HepG2 (cell line): Measurements from ENCODE around the gene LARP1. TPM values are rescaled to one million over a fixed set of nuclear protein-coding genes. Genes with fewer than 3 reads are reported as not detected.

Experiments
- ASH2L ChIP-seq: fragments of 300-600, 200-600 bp; sonication (generic); IDR thresholded peaks from 2 replicates; pipeline ENCODE4 v1.7.0; 2017; ENCODE audit warnings: low read depth, mild to moderate bottlenecking, moderate library complexity, mixed read lengths, low read length; ENCODE audit not compliant: insufficient read length
- CEBPB ChIP-seq: IDR thresholded peaks from 2 replicates; pipeline ENCODE4 v1.6.1; 2011; ENCODE audit warnings: low read depth, low read length, improper control_type of control experiment, borderline replicate concordance
- CHD4 ChIP-seq: fragments of 200-600 bp; sonication (generic); IDR thresholded peaks from 2 replicates; pipeline ENCODE4 v1.7.0; 2017; ENCODE audit warnings: mild to moderate bottlenecking, low read length, borderline replicate concordance
- DPF2 ChIP-seq: sonication (generic); formaldehyde crosslinking; IDR thresholded peaks from 2 replicates; pipeline ENCODE4 v1.4.0; 2020; ENCODE audit warnings: mild to moderate bottlenecking, low read depth, missing genetic modification reagents, borderline replicate concordance
- GZF1 ChIP-seq: sonication (generic); formaldehyde crosslinking; IDR thresholded peaks from 2 replicates; pipeline ENCODE4 v1.5.1; 2020; ENCODE audit warnings: mild to moderate bottlenecking, missing genetic modification reagents
- HOXA7 ChIP-seq: sonication (generic); formaldehyde crosslinking; IDR thresholded peaks from 2 replicates; pipeline ENCODE4 v1.8.1; 2022; ENCODE audit warnings: mild to moderate bottlenecking, missing genetic modification reagents, moderate library complexity
- MIER3 ChIP-seq: IDR thresholded peaks from 2 replicates; pipeline ENCODE4 v1.6.1; 2016; ENCODE audit warnings: missing compliant biosample characterization, borderline replicate concordance
- SRF ChIP-seq: IDR thresholded peaks from 2 replicates; pipeline ENCODE4 v1.6.1; 2011; ENCODE audit warnings: mild to moderate bottlenecking, low read depth, low read length, moderate library complexity
- ZIK1 ChIP-seq: sonication (generic); formaldehyde crosslinking; IDR thresholded peaks from 2 replicates; pipeline ENCODE4 v1.5.0; 2020; ENCODE audit warnings: mild to moderate bottlenecking, low read depth, missing genetic modification reagents, borderline replicate concordance
- ZNF121 ChIP-seq: sonication (generic); formaldehyde crosslinking; IDR thresholded peaks from 2 replicates; pipeline ENCODE4 v1.5.0; 2020; ENCODE audit warnings: mild to moderate bottlenecking, missing genetic modification reagents
- ZNF225 ChIP-seq: sonication (generic); formaldehyde crosslinking; IDR thresholded peaks from 2 replicates; pipeline ENCODE4 v1.4.0; 2020; ENCODE audit warnings: mild to moderate bottlenecking, missing genetic modification reagents
- ZNF230 ChIP-seq: sonication (generic); formaldehyde crosslinking; IDR thresholded peaks from 2 replicates; pipeline ENCODE4 v1.4.0; 2020; ENCODE audit warnings: mild to moderate bottlenecking, missing genetic modification reagents
- ZNF446 ChIP-seq: sonication (generic); formaldehyde crosslinking; IDR thresholded peaks from 2 replicates; pipeline ENCODE4 v1.5.0; 2020; ENCODE audit warnings: mild to moderate bottlenecking, missing genetic modification reagents
- ZNF546 ChIP-seq: sonication (generic); formaldehyde crosslinking; conservative IDR thresholded peaks from 2 replicates; pipeline ENCODE4 v1.8.1; 2023; ENCODE audit warnings: mild to moderate bottlenecking, missing genetic modification reagents
- ZNF652 ChIP-seq: IDR thresholded peaks from 2 replicates; pipeline ENCODE4 v1.6.1; 2016; ENCODE audit warnings: low read depth, borderline replicate concordance
- ZNF674 ChIP-seq: sonication (generic); formaldehyde crosslinking; IDR thresholded peaks from 2 replicates; pipeline ENCODE4 v1.5.0; 2020; ENCODE audit warnings: low read depth, mild to moderate bottlenecking, missing genetic modification reagents
- ZNF780A ChIP-seq: sonication (generic); formaldehyde crosslinking; IDR thresholded peaks from 2 replicates; pipeline ENCODE4 v1.8.0; 2022; ENCODE audit warnings: mild to moderate bottlenecking, missing genetic modification reagents, moderate library complexity
- ZSCAN29 ChIP-seq: sonication (generic); formaldehyde crosslinking; conservative IDR thresholded peaks from 2 replicates; pipeline ENCODE4 v1.4.0; 2020; ENCODE audit warnings: mild to moderate bottlenecking, missing genetic modification reagents
- polyA plus RNA-seq, 8 experiments: library from polyadenylated mRNA; depleted of rRNA in 3 of 8; stranded (reverse) in 7 of 8; unstranded in 1 of 8; fragments of >200 nt; fragmentation: Illumina TruSeq in 4 of 8; extraction: Trizol in 4 of 8; gene quantifications; 2 replicates each; pipeline versions ENCODE4 v1.2.1 to v1.2.3, GENCODE V29; 2011 to 2016; ENCODE audit warnings: low read depth in 4 of 8, missing spikeins in 1 of 8, mixed read lengths in 1 of 8; ENCODE audit not compliant: insufficient read depth in 1 of 8
- total RNA-seq, 5 experiments: library from RNA; depleted of rRNA; stranded (reverse); fragments of >200 nt; fragmentation: Illumina TruSeq; extraction: Trizol; gene quantifications; 2 replicates each; pipeline ENCODE4 v1.2.3, GENCODE V29; 2016; ENCODE audit warnings: low read depth in 1 of 5
- TF ChIP-seq, protein P1 (sequence below): sonication (generic); formaldehyde crosslinking; IDR thresholded peaks from 2 replicates; pipeline ENCODE4 v1.4.0; 2020; ENCODE audit warnings: mild to moderate bottlenecking, missing genetic modification reagents
- TF ChIP-seq, protein P2 (sequence below): sonication (generic); formaldehyde crosslinking; IDR thresholded peaks from 2 replicates; pipeline ENCODE4 v1.5.0; 2020; ENCODE audit warnings: mild to moderate bottlenecking, missing genetic modification reagents

Gene LARP1
- total and polyA plus RNA-seq, 2 of the 13 experiments (the other 11 are each of a cell fraction or from before 2014, with no cell fraction given) = 45.2 to 61.4 TPM

DNA sequence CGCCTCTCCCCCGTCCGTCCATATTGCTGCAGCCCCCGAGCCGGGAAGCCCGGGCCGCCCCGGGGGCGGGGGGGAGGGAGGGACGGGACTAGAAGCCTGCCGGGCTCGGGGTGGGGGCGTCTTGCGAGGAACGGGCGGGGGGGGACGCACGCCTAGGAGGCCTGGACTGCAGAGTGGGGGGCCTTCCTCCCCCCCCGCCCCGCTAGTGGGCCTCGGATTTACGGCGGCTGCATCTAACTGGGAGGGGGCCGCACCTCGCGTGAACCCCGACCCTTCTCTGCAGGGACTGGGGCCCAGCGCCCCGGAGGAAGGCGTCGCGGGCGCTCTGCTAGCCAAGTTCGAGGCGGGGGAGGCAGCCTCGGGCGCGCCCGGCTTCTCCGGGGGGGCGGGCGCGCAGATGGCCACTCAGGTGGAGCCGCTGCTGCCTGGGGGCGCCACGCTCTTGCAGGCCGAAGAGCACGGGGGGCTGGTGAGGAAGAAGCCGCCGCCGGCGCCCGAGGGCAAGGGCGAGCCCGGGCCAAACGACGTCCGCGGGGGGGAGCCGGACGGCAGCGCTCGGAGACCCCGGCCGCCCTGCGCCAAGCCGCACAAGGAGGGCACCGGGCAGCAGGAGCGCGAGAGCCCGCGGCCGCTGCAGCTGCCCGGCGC lies at the start of gene LARP1 (continued):
- TF ChIP-seq, protein P1, sequence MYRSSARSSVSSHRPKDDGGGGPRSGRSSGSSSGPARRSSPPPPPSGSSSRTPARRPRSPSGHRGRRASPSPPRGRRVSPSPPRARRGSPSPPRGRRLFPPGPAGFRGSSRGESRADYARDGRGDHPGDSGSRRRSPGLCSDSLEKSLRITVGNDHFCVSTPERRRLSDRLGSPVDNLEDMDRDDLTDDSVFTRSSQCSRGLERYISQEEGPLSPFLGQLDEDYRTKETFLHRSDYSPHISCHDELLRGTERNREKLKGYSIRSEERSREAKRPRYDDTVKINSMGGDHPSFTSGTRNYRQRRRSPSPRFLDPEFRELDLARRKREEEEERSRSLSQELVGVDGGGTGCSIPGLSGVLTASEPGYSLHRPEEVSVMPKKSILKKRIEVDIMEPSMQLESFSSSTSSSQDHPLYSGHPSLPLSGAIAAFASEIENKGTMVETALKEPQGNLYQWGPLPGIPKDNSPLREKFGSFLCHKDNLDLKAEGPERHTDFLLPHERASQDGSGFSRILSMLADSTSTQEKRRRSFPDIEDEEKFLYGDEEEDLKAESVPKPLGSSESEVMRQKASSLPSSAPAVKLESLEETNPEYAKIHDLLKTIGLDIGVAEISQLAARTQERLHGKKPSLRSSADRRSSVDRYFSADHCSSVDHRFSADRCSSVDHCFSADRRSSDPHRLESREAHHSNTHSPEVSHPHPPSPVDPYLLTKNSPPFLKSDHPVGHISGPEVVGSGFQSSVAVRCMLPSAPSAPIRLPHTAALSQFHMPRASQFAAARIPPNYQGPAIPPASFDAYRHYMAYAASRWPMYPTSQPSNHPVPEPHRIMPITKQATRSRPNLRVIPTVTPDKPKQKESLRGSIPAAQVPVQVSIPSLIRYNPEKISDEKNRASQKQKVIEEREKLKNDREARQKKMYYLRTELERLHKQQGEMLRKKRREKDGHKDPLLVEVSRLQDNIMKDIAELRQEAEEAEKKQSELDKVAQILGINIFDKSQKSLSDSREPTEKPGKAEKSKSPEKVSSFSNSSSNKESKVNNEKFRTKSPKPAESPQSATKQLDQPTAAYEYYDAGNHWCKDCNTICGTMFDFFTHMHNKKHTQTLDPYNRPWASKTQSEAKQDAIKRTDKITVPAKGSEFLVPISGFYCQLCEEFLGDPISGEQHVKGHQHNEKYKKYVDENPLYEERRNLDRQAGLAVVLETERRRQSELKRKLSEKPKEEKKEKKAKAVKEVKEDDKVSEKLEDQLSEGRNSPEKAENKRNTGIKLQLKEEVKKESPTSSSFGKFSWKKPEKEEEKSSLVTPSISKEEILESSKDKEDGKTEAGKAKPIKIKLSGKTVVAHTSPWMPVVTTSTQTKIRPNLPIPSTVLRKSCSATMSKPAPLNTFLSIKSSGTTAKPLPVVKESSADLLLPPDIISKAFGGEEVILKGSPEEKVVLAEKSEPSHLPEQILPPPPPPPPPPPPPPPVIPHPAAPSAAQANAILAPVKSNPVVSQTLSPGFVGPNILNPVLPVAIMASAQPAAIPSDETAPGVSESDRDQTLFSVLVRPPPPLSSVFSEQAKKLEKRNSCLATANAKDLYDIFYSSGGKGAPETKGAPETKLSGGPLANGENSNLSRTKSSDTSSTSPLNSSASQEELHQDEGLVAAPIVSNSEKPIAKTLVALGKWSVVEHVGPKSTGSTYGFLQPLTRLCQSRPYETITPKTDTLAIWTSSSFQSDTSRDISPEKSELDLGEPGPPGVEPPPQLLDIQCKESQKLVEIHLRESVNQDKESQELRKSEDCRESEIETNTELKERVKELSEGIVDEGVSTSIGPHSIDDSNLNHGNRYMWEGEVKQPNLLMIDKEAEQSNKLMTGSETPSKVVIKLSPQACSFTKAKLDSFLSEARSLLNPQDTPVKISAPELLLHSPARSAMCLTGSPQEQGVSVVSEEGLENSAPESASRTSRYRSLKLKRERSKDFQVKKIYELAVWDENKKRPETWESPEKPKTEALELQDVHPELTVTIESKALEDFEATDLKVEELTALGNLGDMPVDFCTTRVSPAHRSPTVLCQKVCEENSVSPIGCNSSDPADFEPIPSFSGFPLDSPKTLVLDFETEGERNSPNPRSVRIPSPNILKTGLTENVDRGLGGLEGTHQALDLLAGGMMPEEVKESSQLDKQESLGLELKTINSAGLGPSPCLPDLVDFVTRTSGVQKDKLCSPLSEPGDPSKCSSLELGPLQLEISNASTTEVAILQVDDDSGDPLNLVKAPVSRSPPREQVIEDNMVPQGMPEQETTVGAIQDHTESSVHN (CRISPR knock-in tag) = no peak
- no peak for TF ChIP-seq ZNF230 (CRISPR knock-in tag)
- no peak for TF ChIP-seq MIER3 (CRISPR knock-in tag)
- TF ChIP-seq ASH2L = peak; percentile 55
- TF ChIP-seq HOXA7 (CRISPR knock-in tag) = 0 out of 2 replicates have a peak, but pooled peaks have one; percentile 29
- TF ChIP-seq ZSCAN29 = no peak
- no peak for TF ChIP-seq ZIK1
- TF ChIP-seq ZNF546 (CRISPR knock-in tag) = 0 out of 2 replicates have a peak, but pooled peaks have one; percentile 18
- TF ChIP-seq ZNF674 (CRISPR knock-in tag) = 0 out of 2 replicates have a peak, but pooled peaks have one; percentile 16
- no peak for TF ChIP-seq ZNF121 (CRISPR knock-in tag)
- no peak for TF ChIP-seq SRF
- TF ChIP-seq ZNF446 (CRISPR knock-in tag) = 0 out of 2 replicates have a peak, but pooled peaks have one; percentile 4
- TF ChIP-seq GZF1 (CRISPR knock-in tag) = no peak
- peak; percentile 40; the same call in 1 of the 2 replicates for TF ChIP-seq ZNF780A (CRISPR knock-in tag)
- TF ChIP-seq, protein P2, sequence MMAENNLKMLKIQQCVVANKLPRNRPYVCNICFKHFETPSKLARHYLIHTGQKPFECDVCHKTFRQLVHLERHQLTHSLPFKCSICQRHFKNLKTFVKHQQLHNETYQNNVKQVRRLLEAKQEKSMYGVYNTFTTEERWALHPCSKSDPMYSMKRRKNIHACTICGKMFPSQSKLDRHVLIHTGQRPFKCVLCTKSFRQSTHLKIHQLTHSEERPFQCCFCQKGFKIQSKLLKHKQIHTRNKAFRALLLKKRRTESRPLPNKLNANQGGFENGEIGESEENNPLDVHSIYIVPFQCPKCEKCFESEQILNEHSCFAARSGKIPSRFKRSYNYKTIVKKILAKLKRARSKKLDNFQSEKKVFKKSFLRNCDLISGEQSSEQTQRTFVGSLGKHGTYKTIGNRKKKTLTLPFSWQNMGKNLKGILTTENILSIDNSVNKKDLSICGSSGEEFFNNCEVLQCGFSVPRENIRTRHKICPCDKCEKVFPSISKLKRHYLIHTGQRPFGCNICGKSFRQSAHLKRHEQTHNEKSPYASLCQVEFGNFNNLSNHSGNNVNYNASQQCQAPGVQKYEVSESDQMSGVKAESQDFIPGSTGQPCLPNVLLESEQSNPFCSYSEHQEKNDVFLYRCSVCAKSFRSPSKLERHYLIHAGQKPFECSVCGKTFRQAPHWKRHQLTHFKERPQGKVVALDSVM (CRISPR knock-in tag) = 0 out of 2 replicates have a peak, but pooled peaks have one; percentile 6
- TF ChIP-seq ZNF225 (CRISPR knock-in tag) = 0 out of 2 replicates have a peak, but pooled peaks have one; percentile 43
- TF ChIP-seq CEBPB = no peak
- TF ChIP-seq DPF2 (CRISPR knock-in tag) = no peak
- TF ChIP-seq ZNF652 (CRISPR knock-in tag) = no peak
- TF ChIP-seq CHD4 = no peak
